NT2/D1 (cell line): ENCODE data around the gene GPC6.

Experiments
- YY1 ChIP-seq: IDR thresholded peaks from 2 replicates; pipeline ENCODE4 v1.6.1; 2011; ENCODE audit not compliant: insufficient read length, insufficient read depth
- ZNF274 ChIP-seq: IDR thresholded peaks from 2 replicates; pipeline ENCODE4 v1.6.1; 2011; ENCODE audit warnings: mild to moderate bottlenecking, low read depth, low read length

DNA sequence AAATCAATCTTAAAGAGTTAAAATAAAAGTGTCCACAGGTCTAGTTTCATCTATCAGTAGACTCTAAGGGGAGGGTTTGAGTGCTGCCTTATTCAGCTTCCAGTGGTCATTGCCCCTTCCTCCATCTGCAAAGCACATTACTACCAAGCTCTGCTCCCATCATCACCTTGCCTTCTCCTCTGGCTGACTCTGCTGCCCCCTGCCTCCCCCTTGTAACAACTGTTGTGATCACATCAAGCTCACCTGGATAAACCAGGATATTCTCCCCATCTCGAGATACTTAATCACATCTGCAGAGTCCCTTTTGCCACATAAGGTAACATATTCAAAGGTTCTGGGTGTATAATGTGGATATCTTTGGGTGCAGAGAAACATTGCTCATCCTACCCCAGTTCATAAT, 43.3 kb upstream of the GPC6 start:
- TF ChIP-seq ZNF274 (no peak), YY1 (no peak)
